ENCODE measurements around the gene HOXB7.

Gene HOXB7

DNA sequence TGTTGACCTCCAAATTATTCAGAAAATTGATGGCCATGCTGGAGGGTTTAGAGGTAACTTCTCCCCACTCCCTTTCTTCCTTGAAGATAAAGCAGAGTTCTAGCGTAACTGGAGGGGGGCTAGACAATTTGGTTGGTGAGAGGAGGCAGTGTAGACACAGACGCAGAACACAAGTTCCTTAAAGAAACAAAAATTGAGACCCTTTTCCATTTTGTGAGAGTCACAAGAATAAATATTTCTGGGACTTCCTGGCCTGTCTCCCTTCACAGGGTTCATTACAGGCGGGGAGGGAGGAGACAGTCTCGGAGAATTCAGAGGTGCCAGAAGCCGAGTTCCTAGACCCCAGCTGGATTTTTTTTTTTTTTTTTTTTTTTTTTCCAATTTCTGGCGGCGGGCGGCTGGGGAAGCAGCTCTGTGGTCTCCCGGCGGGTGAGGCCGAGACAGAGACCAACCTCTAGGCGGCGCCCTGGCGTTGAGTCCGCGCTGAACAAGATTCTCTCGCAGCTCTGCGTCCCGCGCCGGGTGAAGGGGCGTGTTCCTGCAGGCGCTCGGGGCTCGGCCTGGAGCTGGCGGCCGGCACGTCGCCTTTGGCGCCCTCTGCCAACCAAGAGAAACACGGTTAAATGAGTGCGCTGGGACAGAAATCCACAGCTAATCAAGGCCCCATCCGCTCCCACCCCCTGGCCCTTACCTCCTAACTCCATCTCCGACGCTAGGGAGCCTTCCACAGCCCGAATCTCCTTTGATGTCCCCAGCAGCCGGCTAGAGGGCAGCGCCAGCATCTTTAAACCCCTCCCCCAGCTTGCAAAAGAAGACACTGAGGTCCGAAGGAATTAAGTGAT is 25.6 kb upstream of the HOXB7 start:
- DNase-seq (ENCODE audit: low read depth): peak; percentile 73

DNA sequence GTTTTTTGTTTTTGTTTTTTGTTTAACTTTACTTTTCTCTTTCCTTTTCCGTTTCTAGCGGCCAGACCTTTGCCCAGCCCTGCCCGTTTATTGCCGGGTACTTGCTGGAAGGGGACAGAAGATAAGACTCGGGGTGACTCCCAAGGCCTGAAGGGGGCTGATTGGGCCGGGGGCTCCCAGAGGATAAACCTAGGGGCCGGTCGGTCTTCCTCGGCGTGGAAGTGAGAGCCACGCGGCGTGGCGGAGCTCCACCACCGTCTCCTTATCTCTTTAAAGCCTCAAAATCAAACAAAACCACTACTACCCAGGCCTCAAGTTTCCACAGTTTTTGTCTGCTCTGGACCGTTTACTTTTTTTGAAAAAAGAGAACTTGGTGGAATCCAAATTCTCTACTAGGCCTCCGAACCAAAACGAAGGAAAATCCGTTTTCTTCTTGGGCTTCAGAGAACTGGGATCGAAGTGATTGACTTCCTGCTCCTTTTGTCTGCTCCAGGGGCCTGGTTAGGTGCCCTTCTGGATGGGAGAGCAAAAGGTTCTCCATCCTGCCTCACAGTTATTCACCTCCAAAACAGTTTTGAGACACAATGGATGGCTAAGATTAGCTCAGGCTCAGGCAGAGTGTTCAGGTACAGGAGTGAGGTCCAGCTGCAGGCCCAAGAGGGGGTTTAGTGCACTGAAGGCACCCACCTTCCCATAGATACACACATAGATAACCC is 23.8 kb upstream of the HOXB7 start:
- DNase-seq (ENCODE audit: low read depth): no peak

DNA sequence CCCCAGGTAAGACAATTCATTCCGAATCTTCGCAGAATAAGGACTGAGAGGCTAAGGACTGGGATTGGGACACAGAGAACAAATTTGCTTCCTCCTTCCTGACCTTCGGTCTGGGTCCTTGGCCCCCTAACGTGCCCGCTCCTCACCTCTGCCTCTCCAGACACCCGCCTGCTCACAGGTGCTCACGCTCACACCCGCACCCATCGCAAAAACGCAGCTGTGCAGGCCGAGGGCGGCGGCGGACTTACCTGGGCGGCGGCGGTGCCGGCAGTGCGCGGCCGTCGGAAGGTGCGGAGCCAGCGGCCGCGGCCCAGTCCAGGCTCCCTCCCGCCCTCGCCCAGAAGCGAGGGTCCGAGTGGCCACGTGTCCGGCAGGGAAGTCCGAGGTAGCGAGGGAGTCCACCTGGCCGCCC is 22.5 kb upstream of the HOXB7 start:
- no peak for DNase-seq (ENCODE audit: low read depth)

DNA sequence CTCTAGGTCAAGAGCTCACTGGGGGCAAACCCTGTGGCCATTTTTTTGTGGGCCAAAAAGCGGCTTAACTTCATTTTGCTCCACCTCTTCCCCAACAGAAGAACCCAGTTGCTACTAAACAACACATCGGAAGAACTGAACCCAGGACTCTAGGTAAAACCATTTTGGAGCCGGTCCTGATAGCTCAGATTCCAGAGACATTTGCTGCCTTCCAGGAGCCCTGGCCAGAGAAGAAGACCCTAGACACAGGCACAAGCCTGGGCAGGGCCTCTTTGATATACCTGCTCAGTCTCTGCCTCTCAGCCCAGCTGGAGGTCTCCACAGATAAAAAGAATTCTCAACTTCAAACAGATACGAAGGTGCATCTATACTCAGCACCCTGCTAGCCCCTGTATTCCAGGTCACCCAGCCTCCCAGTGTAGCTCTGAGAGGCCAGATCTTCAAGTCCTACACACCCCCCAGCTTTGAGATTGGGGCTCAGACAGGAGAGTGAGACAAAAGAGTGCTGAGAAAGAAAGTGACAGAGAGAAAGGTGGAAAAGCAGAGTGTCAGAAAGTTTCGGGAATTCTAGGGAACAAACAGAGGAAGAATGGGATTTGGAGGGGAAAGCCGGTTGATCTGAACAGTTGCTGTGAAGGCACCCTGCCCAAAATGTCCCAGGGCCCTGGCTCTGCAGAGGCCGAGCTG is 21.9 kb upstream of the HOXB7 start:
- no peak for DNase-seq (ENCODE audit: low read depth)

DNA sequence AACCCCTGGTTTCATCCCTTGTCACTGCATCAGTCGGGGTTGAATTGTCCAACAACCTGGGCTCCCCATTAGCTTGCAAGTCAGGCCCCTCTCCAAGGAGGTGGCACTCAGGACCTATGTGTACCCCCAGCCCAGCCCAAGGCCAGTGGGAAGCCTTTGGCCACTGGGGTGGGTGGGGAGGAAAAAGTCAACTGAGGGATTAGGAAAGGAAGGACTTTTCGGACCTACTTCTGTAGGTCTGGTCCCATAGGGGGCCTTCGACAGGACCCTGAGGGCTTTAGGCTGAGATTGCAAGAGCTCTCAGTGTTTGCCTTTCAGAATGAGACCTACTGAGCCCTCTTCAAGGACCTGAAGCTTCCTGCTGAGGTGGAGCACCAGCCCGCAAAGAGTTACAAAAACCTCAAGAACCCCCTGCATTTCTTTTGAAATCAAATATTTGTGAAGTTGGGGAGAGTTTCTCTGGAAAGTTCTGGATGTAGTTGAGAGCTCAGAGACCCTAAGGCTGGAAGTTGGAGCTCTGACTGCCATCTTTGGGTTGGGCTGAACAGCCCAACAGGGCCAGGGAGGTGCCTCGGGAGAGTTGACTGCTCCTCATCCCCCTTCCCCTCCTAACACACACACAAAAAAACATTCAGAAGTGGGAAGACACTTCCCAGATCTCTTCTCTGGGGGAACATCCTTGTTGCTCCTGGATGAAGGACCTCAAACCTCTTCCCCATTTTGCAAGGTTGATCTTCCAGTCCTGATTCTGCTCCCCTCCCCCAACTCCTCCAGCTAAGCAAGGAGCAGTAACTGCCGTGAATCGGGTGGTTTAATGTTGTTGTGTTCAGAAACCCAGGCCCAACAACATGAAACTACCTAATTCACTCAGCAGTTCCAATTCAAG is 21.1 kb upstream of the HOXB7 start:
- DNase-seq (ENCODE audit: low read depth): no peak

DNA sequence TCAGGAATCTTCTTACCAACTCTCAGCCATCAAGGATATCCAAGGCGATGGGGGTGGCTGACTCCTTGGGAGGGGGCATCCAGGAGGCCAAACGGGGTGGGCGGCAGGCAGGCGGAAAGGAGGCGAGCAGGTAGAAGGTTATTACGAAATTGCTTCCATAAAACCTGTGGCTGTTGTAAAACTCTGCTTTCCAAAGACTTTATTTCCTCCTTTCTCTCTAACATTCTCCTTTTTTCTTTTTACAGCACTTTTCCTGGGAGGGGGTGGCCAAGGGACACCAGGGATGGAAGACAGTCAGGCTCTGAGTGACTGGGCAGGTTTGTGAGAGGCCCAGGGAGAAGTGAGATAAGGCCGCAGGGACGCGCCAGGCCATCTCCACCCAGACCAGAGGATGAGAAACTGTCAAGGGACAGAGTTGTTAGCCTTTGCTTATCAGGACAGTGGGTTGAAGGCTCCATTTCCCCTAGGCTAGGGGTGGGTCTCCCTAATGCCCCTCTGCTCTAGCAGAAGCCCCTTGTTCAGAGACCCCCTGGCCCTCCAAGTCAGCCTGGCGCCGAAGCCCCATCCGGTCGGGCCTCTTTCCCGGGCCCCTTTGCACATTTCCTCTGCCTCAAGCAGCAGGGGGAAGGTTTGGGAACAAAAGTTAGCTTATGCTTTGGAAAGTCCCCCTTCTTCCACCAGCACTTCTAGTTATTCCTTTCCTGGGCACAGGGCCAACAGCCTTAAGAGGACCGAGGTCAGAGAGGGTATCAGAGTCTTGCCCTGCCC is 20.3 kb upstream of the HOXB7 start:
- DNase-seq (ENCODE audit: low read depth): no peak

DNA sequence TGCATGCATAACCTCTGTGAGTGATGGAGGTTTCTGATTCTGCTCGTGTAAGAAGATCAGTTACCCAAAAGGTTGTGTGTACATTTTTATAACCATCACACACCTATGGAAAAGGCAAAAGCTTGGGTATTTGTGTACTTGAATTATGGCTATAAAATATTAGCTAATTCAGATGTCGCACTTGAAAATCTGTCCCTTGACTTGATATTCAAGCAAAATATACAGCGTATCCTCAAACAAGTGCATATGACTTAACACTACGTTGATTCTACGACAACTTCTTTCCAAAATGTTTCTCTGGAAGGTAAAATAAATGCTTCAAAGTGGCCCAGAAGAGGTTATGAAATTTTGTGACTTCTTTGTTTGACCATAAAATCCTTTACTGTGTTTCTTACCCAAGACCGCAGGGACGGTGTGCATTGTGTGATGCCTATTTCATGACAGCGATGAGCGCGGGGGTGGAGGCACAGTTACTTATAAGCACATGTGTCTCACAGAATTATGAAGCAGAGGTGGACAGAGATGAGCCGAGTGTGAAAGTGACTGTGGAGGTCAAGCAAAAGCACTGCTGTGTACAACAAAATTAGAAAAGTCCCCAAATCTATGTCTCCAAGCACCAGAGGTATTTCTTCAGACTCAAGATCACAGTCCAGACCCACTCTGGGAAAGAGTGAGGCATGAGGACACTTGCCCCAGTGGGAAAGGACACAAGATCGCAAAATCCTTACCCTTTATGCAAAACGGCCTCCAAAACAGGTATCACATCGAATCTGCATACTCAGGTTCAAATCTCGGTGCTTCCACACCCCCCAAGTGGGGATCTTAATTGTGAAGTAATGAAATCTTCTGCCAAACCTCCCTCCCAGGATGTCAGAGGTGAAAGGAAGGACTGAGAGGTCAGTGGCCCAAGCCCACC is 19.4 kb upstream of the HOXB7 start:
- no peak for DNase-seq (ENCODE audit: low read depth)

DNA sequence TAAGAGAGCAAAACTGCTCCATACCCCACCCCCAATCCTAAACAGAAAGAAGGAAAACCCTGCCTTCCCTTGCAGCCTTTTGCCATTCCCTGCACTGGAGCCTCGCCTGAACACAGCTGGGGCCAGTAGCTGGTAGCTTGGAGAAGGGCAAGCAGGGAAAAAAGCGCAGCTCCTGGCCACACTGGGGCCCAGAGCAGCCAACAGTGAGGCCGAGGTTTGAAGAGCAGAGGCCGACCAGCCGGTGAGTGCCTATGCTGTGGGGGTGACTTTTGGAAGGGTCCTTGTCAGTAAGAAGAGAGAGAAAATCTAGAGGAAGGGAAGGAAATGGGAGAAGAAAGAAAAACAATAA is 18.6 kb upstream of the HOXB7 start:
- DNase-seq (ENCODE audit: low read depth): no peak

DNA sequence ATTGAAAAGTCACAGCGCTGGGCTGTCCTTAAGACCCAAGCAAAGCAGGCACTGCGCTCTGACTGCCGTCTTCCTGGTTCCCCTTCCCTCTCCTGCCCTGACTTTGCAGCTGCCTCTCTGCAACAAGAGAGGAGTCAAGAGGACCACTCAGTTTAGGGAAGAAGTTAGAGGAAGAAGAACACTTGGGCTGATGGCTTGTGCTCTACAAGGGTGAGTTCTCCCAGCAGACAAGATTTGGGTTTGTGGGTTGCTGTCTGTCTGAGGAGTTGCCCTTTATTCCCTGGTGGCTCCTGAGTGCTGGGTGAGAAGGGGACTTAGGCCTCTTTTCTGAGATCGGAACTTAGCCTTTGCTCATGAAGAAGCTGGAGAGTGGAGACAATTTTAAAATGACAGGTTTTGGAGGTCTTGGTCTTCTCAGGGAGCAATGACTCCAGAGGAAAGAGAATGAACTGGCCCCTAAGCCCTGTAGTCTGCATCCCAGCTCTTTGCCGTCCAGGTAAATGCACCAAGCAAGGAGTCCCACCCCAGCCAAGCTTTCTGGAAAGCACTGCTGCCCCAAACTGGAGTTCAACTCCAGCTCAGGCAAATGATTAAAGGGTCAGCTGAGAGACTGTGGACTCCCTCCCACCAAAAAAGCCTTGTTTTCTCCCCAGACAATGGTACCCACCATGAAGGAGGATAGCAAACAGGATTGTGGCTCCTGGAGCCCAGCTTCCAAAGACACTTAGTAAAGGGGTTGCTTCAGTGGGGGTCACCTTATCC is 18.0 kb upstream of the HOXB7 start:
- DNase-seq (ENCODE audit: low read depth): no peak

DNA sequence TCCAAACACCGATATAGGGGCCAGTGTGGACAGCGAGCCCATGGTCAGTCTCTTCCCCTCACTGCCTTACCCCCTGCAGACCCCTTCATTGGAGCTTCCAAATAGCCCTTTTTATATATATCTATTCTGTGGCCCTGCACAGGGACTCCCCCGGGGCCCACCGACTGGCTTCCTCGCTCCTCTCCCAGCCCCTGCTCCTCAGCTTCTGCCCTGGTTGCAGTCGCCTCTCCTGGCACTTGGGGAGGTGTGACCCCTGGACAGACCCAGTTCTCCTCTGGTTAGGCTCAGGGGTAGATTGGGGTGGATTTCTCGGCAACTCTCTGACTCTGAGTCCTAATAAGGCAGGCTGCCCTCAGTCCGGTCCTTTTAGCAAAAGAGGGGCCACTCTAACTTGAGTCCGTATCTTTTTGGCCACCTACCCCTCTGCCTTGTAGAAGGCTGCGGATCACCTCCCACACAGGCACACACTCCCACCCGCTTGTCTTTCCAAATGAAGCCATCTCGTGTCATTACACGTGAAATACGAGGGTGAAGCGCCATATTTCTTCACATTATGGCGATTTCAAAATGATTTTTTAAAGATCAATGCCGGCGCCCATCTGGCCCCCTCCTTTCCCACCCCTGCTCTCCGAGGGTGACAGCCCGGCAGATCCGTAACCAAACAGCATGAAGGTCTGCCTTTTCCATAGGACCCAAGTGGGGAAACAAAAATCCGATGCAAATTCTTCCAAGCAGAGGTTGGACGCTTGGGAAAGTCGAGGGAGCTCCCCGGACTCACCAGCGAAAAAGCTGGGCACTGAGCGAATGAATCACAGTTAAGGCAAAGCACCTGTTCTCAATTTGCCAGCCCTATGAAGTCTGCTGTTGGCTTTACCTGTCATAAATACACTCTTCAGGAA is 17.1 kb upstream of the HOXB7 start:
- no peak for DNase-seq (ENCODE audit: low read depth)

DNA sequence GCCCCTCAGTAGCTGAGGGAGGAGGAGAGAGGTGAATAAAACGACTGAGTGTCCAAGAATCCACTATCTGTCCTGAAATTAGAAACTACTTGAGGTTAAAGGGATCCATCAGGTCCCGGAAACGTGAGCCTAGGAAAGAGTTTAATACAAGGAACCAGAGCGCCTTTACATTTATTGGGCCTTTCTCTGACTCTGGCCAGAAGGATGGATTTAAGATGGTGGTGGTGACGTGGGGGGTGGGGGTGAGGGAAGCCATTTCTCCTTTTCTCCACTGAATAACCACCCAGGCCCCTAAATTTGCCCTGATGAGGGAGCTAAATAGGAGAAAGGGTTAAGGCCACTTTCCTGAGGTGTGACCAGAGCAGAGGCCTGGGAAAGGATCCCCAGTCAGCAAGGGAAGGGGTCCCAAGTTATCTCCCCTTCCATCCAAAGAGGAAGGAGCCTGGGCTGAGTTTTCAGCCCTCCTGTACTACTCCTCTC is 16.3 kb upstream of the HOXB7 start:
- no peak for DNase-seq (ENCODE audit: low read depth)

DNA sequence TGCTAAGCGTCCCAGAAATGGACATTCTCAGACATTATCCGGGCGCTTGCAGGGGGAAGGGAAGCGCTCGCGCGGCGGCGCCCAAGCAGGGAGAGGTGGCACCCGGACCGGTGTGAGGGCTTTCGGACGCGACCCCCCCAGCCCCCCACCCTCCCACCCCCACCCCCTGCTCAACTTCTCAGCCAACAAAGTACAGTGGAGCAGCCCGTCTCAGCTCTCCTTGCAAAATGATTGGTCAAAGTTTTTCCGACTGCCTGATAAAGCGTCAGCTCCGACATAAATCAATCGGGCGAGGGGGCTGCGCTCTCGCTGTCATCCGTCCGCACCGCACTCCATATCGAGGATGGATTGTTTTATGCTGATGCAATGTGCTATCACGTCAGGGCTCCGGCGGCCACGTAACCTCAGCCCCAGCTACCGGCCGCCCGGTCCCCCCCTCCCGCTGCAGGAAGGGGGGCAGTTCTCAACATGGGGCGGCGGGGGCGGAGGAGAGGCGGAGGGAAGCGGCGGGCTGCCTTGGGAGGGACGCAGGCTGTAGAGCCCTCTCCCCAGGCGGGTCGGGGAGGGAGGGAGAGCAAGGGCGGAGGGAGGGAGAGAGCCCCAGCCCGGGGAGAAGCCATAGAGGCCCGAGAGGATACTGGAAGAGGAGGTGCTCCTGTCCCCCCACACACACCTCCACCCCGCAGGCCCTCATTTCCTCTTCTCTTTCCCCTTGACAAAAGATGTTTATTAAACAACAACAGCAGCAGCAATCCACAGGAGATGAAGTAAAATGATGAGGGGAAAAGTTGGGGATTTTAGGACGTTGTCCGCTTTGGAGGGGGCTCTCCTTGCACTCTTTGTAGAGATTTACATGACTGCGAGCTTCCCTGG is 15.7 kb upstream of the HOXB7 start, which contains the start of gene HOXB9:
Gene HOXB9 (minus strand): TSS at position 114 of the 873 bp plus-strand sequence. CDS start 89 bp downstream, at position 25.
- peak; percentile 41 for DNase-seq (ENCODE audit: low read depth)

DNA sequence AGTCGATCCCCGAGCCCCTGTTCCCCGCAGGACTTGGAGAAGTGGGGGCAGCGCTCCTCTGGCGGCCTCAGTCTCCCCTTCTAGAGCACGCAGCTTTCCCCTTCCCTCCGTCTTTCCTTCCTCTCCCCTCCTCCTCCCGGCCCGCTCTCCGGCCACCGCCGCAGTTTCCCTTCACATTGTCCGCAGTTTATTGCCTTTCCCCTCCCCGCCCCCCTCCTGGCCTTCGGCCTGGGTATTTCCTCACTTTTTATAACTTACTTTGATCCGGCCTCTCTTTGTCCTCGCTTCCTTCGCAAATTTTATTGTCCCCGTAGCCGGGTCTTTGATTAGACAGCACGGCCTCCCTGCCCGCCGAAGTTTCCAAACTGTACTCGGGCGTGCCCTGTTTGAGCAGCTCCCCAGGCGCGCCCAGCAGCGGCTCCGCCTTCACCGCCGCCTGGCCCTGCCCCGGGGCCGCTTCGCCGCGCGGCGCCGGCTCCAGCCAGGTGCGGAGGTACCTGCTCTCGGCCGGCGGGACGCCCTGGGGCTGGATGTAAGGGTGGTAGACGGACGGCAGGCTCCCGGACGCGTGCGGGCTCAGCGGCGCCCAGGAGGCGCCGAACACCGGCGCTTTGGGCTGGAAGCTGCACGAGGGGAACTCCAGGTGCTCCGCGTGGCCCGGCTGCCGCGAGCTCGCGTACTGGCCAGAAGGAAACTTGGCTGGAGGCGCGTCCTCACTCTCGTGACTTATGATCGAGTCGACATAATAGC is 14.9 kb upstream of the HOXB7 start:
- no peak for DNase-seq (ENCODE audit: low read depth)

DNA sequence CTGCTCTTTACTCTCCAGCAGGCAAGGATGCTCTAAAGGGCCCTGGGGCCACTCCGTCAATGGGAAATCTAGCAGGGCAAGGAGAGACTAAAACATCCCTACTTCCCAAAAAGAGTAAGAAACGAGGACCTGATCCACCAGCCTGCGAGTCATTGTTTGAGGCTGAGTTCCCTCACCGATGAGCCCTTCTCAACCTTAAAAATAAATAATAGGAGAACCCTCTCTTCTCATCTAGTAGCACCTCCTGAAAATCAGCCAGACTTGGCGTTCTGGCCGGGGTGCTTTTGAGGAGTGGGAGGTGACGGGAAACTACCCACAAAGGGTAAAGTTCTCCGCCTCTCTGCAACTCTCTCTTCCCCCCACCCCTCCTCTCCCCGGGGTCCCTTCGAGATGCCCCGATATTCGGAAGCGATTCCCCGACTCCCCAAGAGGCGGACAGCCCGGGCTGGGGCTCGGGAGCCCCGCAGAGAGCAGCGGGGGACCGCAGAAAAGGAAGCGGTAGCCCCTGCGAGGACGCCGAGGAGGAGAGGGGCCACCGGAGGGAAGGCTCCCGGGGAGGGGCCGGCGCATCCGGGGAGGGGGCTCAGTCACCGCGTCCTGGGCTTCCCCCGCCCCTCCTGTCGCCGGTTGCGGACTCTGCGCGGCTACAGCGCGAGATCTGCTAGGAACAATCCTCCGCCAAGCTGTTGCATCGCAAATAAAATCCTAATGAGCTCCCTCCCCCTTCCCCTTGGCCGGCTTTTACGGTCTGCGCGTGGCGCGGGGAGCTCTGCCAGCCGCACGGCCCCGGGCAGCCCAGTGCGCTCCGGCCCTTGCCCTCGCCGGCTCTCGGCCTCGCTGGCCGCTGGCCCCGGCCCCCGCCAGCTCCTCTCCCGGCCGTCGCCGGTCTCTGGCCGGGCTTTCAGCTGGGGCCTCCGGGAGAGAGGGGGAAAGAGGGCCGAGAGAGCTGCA is 14.0 kb upstream of the HOXB7 start:
- no peak for DNase-seq (ENCODE audit: low read depth)

DNA sequence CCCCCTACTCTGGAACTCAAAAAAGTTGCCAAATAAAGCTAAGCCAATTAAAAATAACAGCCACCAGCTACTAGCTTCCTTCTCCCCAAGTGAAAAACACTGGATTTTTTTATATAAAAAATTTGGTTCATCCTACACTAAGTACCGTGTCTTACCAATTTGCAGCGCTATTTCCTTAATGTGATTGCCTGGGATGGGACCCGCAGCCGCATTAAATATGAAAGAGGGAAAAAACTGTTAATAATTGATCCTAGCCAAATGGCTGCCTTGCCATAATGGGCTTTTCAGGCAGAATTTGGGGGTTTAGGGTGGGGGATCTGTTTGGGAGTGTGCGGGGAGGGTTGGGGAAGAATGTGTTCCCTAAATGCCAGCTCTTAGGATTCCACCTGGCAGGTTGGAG is 13.3 kb upstream of the HOXB7 start:
- DNase-seq (ENCODE audit: low read depth): no peak

Measured in stimulated activated CD8-positive, alpha-beta memory T cell treated with anti-CD3 and anti-CD28 coated beads, Interleukin-4, amount 100 ng/mL, for 24 hours (primary cell).